ENCODE measurements around the gene DMGDH. TPM values are rescaled to one million over a fixed set of nuclear protein-coding genes. Genes with fewer than 3 reads are reported as not detected.

DMGDH gene
- 1 to 10 TPM; 1.7 to 3.6 TPM for total RNA-seq
- long read RNA-seq, donor 1, partial matches to known transcripts: 0 of 1 reads
- long read RNA-seq, donor 1, other reads (novel, unspliced or antisense): 1 of 1 reads
- long read RNA-seq, donor 2: 0 reads

DNA sequence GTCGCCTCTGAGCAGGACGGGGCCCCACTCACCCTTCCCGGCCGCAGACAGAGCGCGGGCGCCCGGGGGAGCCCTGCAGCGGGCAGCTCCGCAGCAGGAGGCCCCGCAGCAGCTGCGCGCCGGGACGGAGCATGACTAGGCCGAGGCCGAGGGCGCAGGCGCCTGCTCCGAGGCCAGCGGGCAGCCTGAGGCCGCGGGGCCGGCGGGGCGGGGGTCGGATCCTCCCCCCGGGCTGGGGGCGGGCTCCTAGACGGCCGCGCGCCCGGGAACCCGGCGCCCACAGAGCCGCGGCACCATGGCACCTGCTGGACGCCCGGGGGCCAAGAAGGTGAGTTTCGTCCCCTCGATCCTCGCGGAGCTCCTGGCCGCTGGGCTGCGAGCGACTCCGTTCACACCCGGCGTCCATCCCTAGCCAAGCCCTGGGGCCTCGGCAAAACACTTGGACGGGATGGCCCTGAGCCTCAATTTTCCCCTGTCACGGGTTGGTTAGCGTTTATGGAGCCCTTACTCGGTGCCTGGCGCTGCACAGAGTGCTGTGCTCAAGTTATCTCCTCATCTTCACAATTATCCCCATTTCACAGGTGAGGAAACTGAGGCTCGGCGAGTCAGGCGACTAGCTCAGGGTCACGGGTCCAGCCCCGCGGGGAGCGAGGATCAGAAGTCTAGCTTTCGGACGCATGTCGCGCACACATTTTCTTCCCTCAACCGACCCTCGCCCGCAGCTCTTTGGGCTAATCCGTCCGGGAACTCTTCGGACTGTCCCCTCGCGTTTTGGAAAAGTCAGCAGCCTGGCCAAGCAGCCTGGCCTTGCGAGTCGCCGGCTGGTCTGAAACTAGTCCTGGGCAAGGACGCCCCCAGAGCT, at the start of gene DMGDH, which contains the start of gene BHMT2:
DMGDH (minus strand) TSS at position 187 of the 862 bp plus-strand sequence; CDS start at position 133, 54 bp downstream.
BHMT2 (plus strand) TSS at position 280 of the 862 bp plus-strand sequence; CDS start at position 296, 16 bp downstream.
- peak; percentile 82 for DNase-seq (ENCODE audit: low spot score)
- intact Hi-C loops (cut with DNase I): no loop called here

DNA sequence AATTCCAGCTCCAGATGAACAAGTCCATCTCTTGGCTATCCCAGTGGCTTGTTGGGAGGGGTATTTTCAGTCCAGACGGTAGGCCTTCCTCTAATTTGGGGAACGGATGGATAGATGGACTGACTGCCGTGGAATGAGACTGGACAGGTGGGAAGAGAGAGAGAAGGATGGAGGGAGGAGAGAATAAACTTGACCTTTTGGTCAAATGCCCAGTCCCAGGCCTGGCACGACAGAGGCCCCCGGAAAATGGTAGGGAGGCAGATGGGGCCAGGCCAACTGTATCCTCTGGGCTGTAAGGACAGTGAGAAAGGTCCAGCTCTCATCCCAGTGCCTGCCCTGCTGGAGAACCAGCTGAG, 43.2 kb upstream of the DMGDH start:
- intact Hi-C loops (cut with DNase I): no loop called here

DNA sequence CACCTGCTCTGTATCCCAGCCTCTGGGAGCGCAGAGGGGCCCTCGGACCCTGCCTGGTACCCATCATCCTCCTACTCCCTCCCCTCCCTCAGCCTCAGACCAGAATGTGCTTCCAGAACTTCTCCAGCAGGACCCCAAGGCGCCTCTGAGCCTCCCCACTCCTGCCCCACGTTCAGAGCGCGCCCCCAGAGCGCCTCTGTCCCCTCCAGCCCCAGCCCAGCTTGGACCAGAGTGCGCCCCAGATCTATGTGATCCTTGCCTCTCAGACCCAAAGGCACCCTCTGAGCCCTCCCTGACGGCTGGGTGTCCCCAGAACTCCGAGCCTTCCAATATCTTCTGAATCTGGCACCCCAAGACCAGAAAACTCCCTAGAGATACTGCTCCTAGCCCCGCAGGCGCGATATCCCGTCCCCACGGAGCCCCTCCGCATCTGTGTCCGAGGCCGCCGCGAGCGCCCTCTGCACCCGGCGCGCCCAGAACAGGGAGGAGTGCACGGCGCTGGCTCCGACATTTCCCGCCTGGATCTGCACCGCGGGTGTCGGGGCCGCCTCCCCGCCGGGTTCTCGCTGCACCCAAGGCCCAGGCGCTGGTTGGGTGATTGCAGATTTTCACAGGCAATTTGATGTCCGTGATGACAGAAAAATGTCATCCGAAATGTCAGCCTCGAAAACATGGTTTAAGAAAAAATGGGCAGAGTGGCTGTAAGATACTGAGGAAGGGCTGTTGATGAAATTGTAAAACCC, 42.7 kb upstream of the DMGDH start:
- intact Hi-C loops (cut with DNase I): no loop called here
- DNase-seq (ENCODE audit: low spot score): no peak

More for the DNA sequence above, 43.2 kb upstream of the DMGDH start:
- DNase-seq (ENCODE audit: low spot score): no peak

DNA sequence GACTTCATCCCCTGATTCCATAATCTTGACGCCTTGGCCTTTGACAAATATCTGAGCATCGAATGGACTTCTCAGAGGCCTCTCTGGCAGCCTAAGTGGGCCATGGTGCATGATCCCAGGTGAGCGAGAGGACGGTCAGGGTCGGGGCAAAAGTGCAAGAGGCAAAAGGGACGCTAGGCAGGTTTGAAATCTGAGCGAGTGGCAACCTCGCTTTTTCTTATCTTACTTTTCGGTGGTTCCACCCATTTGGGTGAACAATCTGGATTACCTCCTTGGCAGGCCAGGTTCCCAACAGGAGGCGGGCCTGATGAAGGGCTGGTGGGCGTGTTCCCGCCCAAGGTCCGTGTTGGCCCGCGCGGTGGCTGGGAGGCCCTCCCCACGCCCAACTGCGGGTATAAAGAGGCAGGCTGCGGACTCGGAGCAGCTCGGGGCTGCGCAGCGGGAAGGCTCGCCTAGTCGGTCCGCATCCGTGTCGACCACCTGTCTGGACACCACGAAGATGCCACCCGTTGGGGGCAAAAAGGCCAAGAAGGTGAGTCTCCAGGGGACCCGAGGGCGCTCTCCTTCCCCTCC, 42.0 kb upstream of the DMGDH start, which contains the start of gene BHMT:
BHMT (plus strand) TSS at position 423 of the 573 bp plus-strand sequence; CDS start at position 500, 77 bp downstream.
- intact Hi-C loops (cut with DNase I): no loop called here
- DNase-seq (ENCODE audit: low spot score): no peak

DNA sequence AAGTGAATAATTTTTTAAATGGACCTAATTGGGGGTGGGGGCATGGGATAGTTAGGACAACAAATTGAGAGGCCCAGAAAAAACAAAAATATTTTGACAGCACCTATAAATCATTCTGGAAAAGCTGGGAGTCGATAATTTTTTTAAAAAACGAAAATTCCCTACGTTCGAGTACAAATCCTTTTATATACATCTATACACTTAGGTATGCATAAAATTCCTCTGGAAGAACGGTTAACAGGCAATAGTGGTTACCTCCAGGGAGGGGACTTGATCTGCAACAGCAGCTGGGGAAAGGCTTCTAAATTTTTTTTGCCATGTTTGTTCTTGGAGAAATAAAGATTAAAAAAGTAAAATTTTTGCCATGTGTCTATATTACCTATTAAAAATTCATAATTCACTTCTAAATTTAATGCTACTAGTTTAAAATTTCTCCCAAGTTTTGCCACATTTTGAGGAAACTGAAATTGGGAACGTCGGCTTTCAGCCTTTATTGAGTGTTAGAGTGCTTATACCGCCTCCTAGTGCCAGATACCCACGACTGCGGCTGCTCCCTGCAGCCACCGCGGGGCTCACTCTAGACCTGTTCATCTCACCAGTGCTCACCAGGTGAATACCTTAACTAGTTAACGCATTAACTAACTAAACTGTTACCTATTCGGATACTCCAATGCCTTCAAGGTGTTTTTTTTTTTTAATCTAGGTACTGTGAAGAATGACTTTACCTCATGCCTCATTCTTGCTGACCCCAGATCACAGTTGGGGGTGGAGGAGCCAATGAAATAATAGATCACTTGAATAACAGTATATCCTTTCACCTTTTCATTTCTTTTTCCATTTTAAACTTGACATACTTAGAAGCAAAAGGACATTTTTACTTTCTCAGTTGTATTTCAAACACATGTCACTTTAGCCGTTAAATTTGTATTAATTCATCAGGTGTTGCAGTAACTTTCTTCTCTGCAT, 40.3 kb upstream of the DMGDH start:
- DNase-seq (ENCODE audit: low spot score): no peak
- intact Hi-C loops (cut with DNase I): no loop called here

DNA sequence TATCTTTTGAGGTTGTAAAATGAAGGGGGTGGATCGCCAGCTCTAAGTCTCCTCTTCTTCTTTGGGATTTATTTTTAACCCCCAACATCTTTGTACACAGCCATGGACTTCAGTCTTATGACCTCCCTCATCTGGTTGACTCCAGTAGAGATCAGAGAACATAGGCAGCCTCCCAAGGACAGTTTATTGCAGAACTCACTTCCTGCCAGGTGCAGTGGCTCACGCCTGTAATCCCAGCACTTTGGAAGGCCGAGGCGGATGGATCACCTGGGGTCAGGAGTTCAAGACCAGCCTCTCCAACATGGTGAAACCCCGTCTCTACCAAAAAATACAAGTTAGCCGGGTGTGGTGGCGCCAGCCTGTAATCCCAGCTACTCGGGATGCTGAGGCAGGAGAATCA, 39.3 kb upstream of the DMGDH start:
- no peak for DNase-seq (ENCODE audit: low spot score)
- intact Hi-C loops (cut with DNase I): no loop called here

DNA sequence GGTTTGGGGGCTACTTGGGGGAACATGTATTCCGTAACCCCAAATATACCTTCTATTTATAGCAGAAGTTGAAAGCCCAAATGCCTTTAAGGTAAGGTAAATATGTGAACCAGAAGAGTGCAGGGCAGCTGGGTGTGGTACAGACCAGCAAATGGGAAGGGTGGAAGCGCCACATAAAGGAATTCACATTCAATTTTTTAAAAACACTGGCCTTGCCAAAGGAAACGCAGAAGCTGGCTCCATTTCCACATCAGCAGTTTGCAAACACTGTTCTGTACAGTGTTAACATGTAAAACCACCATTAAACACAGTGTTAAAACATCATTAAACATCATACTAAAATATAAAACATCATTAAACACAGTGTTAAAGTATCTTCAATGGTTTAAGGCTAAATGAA, 38.6 kb upstream of the DMGDH start:
- DNase-seq (ENCODE audit: low spot score): no peak
- intact Hi-C loops (cut with DNase I): no loop called here

DNA sequence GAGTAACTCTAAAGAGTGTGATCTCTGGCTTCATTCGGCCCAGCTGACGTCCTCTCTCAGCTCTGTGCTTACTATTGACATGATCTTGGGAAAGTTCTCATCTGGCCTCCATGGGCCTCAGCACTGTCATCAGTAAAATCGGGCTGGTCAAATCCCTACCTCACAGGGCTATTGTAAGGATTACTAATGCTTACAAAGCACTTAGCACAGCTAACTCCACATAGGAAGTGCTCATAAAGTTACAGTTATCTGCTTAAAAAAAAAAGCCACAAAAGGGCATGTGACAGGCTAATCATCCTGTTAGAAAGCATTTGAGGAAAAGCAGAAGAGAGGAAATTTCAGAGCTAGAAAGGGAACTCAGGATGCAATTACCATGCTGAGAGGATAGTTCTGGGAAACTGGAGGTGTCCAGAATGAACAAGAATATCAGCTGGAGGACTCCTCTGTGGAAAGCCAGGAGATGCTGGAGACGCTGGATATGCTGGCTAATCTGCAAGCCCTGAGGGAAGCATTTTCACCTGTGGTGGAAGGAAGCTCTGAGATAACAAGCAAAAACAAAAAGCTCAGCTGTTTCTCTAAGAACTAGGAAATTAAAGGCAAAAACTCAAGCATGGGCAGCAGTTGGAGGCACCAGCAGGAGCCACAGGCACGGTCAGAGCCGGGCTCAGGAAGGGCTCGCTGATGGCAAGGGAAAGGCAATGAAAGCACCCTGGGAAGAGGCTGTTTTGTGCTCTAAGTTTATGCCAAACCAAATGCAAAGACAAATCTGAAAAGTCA, 37.7 kb upstream of the DMGDH start:
- no peak for DNase-seq (ENCODE audit: low spot score)
- intact Hi-C loops (cut with DNase I): no loop called here

DNA sequence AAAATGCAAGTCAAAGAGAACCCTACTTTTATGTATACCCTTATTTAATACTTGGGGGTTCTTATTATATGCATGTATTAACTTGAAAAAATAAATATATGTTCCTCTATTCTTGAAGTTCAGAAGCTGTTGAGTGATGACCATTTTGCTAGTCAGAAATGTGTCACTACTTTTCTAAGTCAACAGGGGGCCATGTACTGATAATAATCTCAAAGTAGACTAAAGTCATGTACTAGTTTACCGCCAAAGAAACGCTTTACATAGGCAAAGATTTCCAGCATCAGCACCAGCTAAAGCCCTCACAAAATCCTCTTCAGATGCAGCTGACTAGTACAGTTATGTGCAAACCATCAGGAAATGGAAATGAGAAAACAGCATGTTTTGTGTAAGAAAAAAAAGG, 36.4 kb upstream of the DMGDH start:
- DNase-seq (ENCODE audit: low spot score): no peak
- intact Hi-C loops (cut with DNase I): no loop called here

DNA sequence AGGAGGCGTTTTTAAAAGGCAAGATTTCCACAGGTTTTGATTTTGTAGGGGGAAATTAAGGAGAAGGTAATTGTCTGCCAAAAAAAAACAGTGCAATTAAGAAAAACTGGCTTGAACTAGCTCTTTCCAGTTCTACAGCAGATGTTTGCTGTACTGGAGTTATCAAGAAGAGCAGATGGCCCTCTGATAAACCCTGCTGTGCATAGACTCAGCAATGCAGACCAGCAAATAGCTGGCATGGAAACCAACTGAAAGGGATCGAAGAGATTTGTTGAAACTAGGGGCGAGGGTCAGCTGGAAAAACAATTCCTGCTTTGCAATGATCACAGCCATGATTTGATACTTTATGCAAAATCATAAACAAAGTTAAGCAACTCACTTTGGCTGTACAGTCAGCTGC, 24.3 kb upstream of the DMGDH start:
- no peak for DNase-seq (ENCODE audit: low spot score)
- intact Hi-C loops (cut with DNase I): no loop called here

DNA sequence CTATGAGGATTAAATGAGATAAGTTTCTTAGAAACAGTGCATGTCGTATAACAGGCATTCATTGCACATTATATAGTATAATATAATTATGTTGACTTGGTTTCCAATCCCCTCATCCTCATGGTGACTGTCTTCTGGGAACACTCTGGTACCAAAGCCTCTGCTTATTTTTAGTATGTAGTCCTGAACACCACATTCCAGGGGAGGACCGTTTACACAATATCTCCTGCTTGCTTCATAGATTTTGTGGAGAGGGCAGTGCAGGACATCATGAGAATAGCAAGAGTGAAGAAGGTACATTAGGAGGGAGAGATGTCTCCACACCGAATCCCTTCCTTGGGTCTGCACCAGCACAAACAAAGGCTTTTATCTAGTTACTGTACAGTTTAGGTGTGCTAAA, 21.6 kb upstream of the DMGDH start:
- intact Hi-C loops (cut with DNase I): no loop called here
- no peak for DNase-seq (ENCODE audit: low spot score)

DNA sequence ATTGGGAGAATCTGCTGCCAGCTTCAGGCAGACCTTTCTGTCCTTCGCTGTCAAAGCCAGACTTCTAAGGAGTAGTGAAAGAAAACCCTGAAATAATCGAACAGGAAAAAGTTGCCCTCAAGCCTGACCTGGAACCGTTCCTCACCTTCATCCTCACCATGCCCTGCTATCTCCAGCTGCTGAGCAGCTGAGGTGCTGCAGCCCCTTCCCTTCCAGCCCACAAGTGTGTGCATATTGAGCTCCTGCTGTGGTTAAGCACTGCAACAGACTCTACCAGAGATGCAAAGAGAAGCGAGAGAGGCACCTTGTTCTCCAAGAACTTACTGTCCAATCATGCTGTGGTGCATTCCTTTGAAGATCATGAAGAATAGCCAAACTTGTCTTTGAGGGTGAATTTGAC, 19.0 kb upstream of the DMGDH start:
- no peak for DNase-seq (ENCODE audit: low spot score)
- intact Hi-C loops (cut with DNase I): no loop called here

DNA sequence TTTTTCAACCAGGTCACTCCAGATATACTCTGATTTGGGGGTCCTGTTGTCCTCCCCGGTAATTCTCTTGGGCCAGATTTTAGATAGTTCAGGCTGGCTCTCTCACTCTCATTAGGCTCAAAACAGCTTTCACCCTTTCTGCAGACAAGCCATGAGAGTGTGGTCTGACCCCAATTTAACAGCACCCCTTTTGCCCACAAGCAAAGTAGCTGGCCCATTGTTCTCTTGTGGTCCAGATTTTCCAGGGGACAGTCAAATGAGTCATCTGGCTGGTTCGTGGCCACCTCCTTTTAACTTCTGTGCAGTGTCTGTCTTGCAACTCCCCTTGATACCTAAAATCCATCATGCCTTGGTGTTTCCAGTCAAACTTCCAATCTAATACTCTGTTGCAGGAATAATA, 16.6 kb upstream of the DMGDH start:
- intact Hi-C loops (cut with DNase I): no loop called here
- DNase-seq (ENCODE audit: low spot score): no peak

DNA sequence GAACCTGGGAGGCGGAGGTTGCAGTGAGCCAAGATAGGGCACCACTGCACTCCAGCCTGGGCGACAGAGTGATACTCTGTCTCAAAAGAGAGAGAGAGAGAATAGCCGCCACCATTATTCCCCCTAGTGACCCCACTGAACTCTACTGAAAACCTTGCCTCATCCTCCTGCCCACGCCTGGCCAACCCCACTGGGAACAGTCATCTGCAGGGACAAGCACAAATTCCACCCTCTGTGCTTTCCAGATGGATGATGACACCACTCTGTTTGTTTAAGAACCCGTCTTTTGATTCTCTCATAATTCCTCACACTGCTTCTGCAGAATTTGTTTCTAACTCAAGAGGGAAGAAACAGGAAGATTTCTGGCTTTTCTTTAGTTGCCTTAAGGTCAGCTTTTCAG, 12.3 kb upstream of the DMGDH start:
- intact Hi-C loops (cut with DNase I): no loop called here
- no peak for DNase-seq (ENCODE audit: low spot score)

DNA sequence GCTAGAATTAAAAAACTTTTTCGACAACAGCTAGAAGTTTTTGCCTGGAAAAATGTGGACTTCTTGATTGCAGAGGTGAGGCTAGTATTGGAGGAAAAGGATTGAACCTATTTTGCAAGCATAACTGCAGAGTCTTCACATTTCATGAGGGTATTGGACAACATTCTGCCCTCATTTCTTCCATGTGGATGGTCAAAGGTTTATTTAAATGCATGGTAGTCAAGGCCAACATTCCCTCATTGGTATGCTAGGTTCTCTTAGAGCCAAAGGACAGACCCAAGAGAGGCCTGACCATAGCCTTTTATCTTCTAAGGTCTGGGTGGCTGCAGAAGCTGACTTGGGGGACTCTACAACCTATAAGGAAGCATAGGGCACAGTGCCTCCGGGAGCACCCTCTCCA, 11.3 kb upstream of the DMGDH start:
- no peak for DNase-seq (ENCODE audit: low spot score)
- intact Hi-C loops (cut with DNase I): no loop called here

DNA sequence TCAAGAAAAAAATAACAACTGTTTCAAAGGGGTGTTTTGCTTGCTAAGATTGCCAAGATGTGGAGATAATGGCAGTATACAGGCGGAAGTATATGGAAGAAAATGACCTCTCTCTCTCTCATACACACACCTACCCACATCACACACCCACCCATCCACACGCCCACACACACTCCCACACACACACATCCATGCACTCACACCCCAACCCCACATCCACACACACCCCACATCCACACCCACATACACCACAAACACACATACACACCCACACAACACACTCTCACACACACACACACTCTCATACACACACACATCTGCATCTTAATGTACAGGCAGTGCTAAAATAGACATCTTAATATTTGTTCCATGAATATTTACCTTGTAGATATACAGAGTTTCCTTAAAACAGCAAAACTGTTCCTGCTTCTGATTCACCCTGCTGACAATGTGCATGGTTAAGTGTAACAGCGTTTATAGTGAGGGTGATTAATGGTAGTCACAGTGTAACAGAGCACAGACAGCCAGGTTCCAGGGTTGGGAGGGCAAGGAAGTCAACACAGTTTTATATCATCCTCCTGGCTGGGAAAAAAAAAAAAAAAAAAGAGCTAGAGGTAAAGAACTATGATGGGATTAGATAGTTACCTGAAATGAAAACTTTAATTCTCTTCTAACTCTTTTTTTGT, 8.3 kb upstream of the DMGDH start:
- no peak for DNase-seq (ENCODE audit: low spot score)
- intact Hi-C loops (cut with DNase I): no loop called here

DNA sequence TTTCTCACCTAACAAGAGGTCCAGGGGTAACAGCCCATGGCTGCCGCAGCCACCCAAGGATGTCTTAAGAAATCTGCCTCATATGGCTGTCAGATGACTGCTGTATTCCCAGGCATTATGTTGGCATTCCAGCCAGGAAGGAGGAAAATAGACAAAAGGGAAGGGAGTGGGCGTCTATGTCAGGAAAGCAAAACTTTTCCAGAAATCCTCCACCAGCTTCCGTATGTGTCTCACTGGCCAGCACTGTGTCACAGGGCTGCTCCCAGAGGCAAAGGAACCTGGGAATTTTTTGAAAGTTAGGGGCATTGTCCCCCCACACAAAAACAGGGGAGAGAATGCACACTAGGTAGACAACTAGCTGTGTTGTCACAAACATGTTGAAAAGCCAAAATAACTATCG, 7.3 kb upstream of the DMGDH start:
- no peak for DNase-seq (ENCODE audit: low spot score)
- intact Hi-C loops (cut with DNase I): no loop called here

All from posterior vena cava (tissue), 2 donors.